ENCODE results near the gene ERP29. TPM values are rescaled to one million over a fixed set of nuclear protein-coding genes. Genes with fewer than 3 reads are reported as not detected.
"Not testable (repeated sequence)": the region's sequence is repeated elsewhere in the genome, so short reads cannot be mapped to it uniquely, and the experiment has no call there.

The ERP29 gene
- 69.5 and 75.7 TPM in 2 replicates for total RNA-seq

GRCh38 chr12:112012775-112013600, at the start of gene ERP29, which contains the start of gene TMEM116:
Gene ERP29, plus strand, starts transcription at chr12:112013426. Its CDS starts 40 bp downstream, at chr12:112013466.
Gene TMEM116, minus strand, starts transcription at chr12:112013165. Its CDS starts 7,895 bp downstream, at chr12:112005270.
- peak; percentile 88 for DNase-seq (ENCODE audit: low read depth)

- DNase-seq (ENCODE audit: low read depth) = no peak
Observed at GRCh38 chr12:111964935-111965334, 48.3 kb upstream of the ERP29 start.

GRCh38 chr12:111971800-111972199, 41.4 kb upstream of the ERP29 start:
- no peak for DNase-seq (ENCODE audit: low read depth)

GRCh38 chr12:111975161-111975931, 37.9 kb upstream of the ERP29 start:
- DNase-seq (ENCODE audit: low read depth) = peak; percentile 15

- DNase-seq (ENCODE audit: low read depth) = no peak
Observed at GRCh38 chr12:111976291-111976690, 36.9 kb upstream of the ERP29 start.

- DNase-seq (ENCODE audit: low read depth) = no peak
Observed at GRCh38 chr12:111976860-111977259, 36.4 kb upstream of the ERP29 start.

GRCh38 chr12:111978545-111978944, 34.7 kb upstream of the ERP29 start:
- DNase-seq (ENCODE audit: low read depth) = no peak

GRCh38 chr12:111980598-111980997, 32.6 kb upstream of the ERP29 start:
- DNase-seq (ENCODE audit: low read depth) = no peak

- no peak for DNase-seq (ENCODE audit: low read depth)
Observed at GRCh38 chr12:111981987-111982386, 31.2 kb upstream of the ERP29 start.

GRCh38 chr12:111984820-111985219, 28.4 kb upstream of the ERP29 start:
- no peak for DNase-seq (ENCODE audit: low read depth)

GRCh38 chr12:111991535-111991934, 21.7 kb upstream of the ERP29 start:
- DNase-seq (ENCODE audit: low read depth) = no peak

GRCh38 chr12:111991946-111992345, 21.3 kb upstream of the ERP29 start:
- DNase-seq (ENCODE audit: low read depth) = no peak

- DNase-seq (ENCODE audit: low read depth) = no peak
Observed at GRCh38 chr12:111992464-111992863, 20.8 kb upstream of the ERP29 start.

- no peak for DNase-seq (ENCODE audit: low read depth)
Observed at GRCh38 chr12:111993292-111994150, 19.7 kb upstream of the ERP29 start.

GRCh38 chr12:111994211-111995111, 18.8 kb upstream of the ERP29 start:
- not testable (repeated sequence) for DNase-seq (ENCODE audit: low read depth)

GRCh38 chr12:111995782-111996480, 17.3 kb upstream of the ERP29 start:
- no peak for DNase-seq (ENCODE audit: low read depth)

- DNase-seq (ENCODE audit: low read depth) = no peak
Observed at GRCh38 chr12:111997300-111997699, 15.9 kb upstream of the ERP29 start.

GRCh38 chr12:111998015-111998414, 15.2 kb upstream of the ERP29 start:
- DNase-seq (ENCODE audit: low read depth) = no peak

- DNase-seq (ENCODE audit: low read depth) = not testable (repeated sequence)
Observed at GRCh38 chr12:111999129-111999528, 14.1 kb upstream of the ERP29 start.

GRCh38 chr12:112000820-112001219, 12.4 kb upstream of the ERP29 start:
- no peak for DNase-seq (ENCODE audit: low read depth)
